Panc1 (cell line): ENCODE measurements around the gene MAGI2. TPM values are rescaled to one million over a fixed set of nuclear protein-coding genes. Genes with fewer than 3 reads are reported as not detected.

Experiments used
- ATAC-seq: fragments of 200-7000 bp; cut with Tn5 transposase; 2 replicates; pipeline ENCODE4 v1.9.1; 2020; ENCODE audit warnings: mild to moderate bottlenecking, moderate library complexity
- BruUV-seq: library from RNA; stranded (reverse); fragments of 400-500 nt; replicated peaks from 2 replicates; lab custom pipeline; 2021; lab: Mats Ljungman, UMichigan
- CTCF ChIA-PET: fragments of 300-600 bp; sonication (Branson Sonifier 250); formaldehyde crosslinking; loops from one replicate; lab custom pipeline; 2022; ENCODE audit warnings: antibody characterized with exemption; lab: Charles Lee
- POLR2A ChIA-PET: fragments of 300-600 bp; sonication (Branson Sonifier 250); formaldehyde crosslinking; loops from one replicate; lab custom pipeline; 2022; ENCODE audit warnings: antibody characterized with exemption; lab: Charles Lee
- DNase-seq: peaks from one replicate; pipeline ENCODE4 v3.0.0-alpha.2; 2010; ENCODE audit warnings: low read depth, low spot score
- H3K27ac ChIP-seq: 2 replicates; pipeline ENCODE4 v1.5.1; 2011; ENCODE audit warnings: mild to moderate bottlenecking, low read length, inconsistent platforms
- H3K27me3 ChIP-seq: fragments of 200-500 bp; sonication (Bioruptor generic); 2 replicates; pipeline ENCODE4 v1.6.0; 2014; ENCODE audit warnings: low read length, inconsistent platforms; ENCODE audit not compliant: control insufficient read depth, insufficient read depth
- H3K36me3 ChIP-seq: fragments of 200-500 bp; sonication (Bioruptor generic); 2 replicates; pipeline ENCODE4 v1.5.1; 2014; ENCODE audit warnings: inconsistent platforms, mild to moderate bottlenecking, low read length, moderate library complexity; ENCODE audit not compliant: control insufficient read depth, insufficient read depth
- H3K4me1 ChIP-seq: 2 replicates; pipeline ENCODE4 v1.5.1; 2011; ENCODE audit warnings: inconsistent platforms, mild to moderate bottlenecking, low read length, moderate library complexity; ENCODE audit not compliant: control insufficient read depth, insufficient read depth
- H3K4me3 ChIP-seq, 2 experiments: 2 replicates each; pipeline ENCODE4 v1.5.1; 2011 to 2012; ENCODE audit warnings: low read depth in 2 of 2, low read length in 2 of 2, mild to moderate bottlenecking in 2 of 2, inconsistent platforms in 1 of 2, moderate library complexity in 1 of 2
- H3K9me3 ChIP-seq: fragments of 200-500 bp; sonication (Bioruptor generic); 2 replicates; pipeline ENCODE4 v1.5.1; 2014; ENCODE audit warnings: low read depth, mild to moderate bottlenecking, inconsistent platforms, low read length, moderate library complexity; ENCODE audit not compliant: control insufficient read depth, insufficient read depth
- CTCF ChIP-seq: fragments of 450-650 bp; IDR thresholded peaks from 2 replicates; pipeline ENCODE4 v1.5.1; 2017; ENCODE audit warnings: mild to moderate bottlenecking
- POLR2AphosphoS5 ChIP-seq: IDR thresholded peaks from 2 replicates; pipeline ENCODE4 v1.6.1; 2012; ENCODE audit warnings: mild to moderate bottlenecking, low read depth, low read length, moderate library complexity
- SIN3A ChIP-seq: IDR thresholded peaks from 2 replicates; pipeline ENCODE4 v1.6.1; 2012; ENCODE audit warnings: low read depth, mild to moderate bottlenecking, low read length, moderate library complexity, borderline replicate concordance; ENCODE audit not compliant: insufficient read depth
- TCF7L2 ChIP-seq: IDR thresholded peaks from 2 replicates; pipeline ENCODE4 v1.6.1; 2011; ENCODE audit warnings: mild to moderate bottlenecking, low read depth, low read length, inconsistent platforms
- in situ Hi-C: cut with HindIII; loops from 2 replicates; pipeline ENCODE4 v1.10.0; 2016; ENCODE audit warnings: low sequenced_read_pairs, low pct_unique_long_range_greater_than_20kb
- intact Hi-C: fragments of 100-400 bp; cut with micrococcal nuclease; formaldehyde crosslinking; loops from one replicate; pipeline ENCODE4 v1.10.0; 2022; ENCODE audit not compliant: unreplicated experiment
- total RNA-seq: library from RNA; stranded (reverse); gene quantifications from one replicate; pipeline ENCODE4 v1.2.1, GENCODE V29; 2021; ENCODE audit not compliant: unreplicated experiment
- TF ChIP-seq, protein P1 (sequence below), 2 experiments: IDR thresholded peaks; 2 replicates each; pipeline ENCODE4 v1.6.1; 2011 to 2012; ENCODE audit warnings: low read depth in 2 of 2, control low read depth in 1 of 2, low read length in 1 of 2, mild to moderate bottlenecking in 1 of 2, moderate library complexity in 1 of 2; ENCODE audit not compliant: insufficient read depth in 1 of 2

Gene MAGI2
- total RNA-seq, 1 experiment from 2014 or later, result 5.4 TPM

- no peak overlapping the region for H3K27ac ChIP-seq
- ChIA-PET CTCF (no interaction called here), POLR2A (no interaction called here)
- no peak for ATAC-seq
- no peaks in the 10 kb centered on the region for H3K9me3 ChIP-seq
- intact Hi-C loops, result no loop called here
- H3K27me3 ChIP-seq, result no peaks in the 10 kb centered on the region
- no peak for DNase-seq
- no peaks in the 10 kb centered on the region for H3K4me1 ChIP-seq
- H3K4me3 ChIP-seq, result no peak overlapping the region
- in situ Hi-C loops, result no loop called here
- TF ChIP-seq POLR2AphosphoS5, result no peak
- no peak for TF ChIP-seq TCF7L2
- TF ChIP-seq, protein P1, sequence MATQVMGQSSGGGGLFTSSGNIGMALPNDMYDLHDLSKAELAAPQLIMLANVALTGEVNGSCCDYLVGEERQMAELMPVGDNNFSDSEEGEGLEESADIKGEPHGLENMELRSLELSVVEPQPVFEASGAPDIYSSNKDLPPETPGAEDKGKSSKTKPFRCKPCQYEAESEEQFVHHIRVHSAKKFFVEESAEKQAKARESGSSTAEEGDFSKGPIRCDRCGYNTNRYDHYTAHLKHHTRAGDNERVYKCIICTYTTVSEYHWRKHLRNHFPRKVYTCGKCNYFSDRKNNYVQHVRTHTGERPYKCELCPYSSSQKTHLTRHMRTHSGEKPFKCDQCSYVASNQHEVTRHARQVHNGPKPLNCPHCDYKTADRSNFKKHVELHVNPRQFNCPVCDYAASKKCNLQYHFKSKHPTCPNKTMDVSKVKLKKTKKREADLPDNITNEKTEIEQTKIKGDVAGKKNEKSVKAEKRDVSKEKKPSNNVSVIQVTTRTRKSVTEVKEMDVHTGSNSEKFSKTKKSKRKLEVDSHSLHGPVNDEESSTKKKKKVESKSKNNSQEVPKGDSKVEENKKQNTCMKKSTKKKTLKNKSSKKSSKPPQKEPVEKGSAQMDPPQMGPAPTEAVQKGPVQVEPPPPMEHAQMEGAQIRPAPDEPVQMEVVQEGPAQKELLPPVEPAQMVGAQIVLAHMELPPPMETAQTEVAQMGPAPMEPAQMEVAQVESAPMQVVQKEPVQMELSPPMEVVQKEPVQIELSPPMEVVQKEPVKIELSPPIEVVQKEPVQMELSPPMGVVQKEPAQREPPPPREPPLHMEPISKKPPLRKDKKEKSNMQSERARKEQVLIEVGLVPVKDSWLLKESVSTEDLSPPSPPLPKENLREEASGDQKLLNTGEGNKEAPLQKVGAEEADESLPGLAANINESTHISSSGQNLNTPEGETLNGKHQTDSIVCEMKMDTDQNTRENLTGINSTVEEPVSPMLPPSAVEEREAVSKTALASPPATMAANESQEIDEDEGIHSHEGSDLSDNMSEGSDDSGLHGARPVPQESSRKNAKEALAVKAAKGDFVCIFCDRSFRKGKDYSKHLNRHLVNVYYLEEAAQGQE (IDR thresholded peaks at IDR 0.05; ENCODE audit: insufficient read depth in 1 of 2, low read depth in 2 of 2, low read length in 1 of 2), result no peak
- no peak for TF ChIP-seq SIN3A
- TF ChIP-seq CTCF, result no peak
- BruUV-seq, result no TSS peak
- no peaks in the 10 kb centered on the region for H3K36me3 ChIP-seq
Measured at GRCh38 chr7:78307892-78308291, 1145.6 kb downstream of the MAGI2 start.

DNA sequence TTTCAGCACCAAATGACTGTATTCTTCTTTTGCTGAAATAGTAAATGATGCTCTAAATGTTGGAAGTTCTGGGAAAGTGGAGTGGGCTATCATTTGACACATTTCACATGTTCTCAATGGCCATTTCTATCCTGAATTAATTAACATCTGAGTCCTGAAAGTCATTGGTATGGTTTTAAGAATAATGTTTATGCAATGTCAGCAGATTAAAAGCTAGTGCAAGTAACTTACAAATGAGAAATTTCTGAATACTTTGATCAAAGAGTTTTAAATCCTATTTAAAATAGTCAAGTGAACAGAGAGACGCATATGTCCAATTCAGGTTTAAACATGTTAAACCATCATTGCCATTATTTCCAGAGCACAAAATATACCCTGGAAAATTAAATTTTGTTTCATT, 1146.8 kb downstream of the MAGI2 start:
- Histone ChIP-seq H3K36me3 (no peaks in the 10 kb centered on the region), H3K27me3 (no peaks in the 10 kb centered on the region), H3K4me1 (no peaks in the 10 kb centered on the region), H3K4me3 (no peak overlapping the region), H3K9me3 (no peaks in the 10 kb centered on the region), H3K27ac (no peak overlapping the region)
- CTCF ChIA-PET, result no interaction called here
- BruUV-seq, result no TSS peak
- POLR2A ChIA-PET, result no interaction called here
- in situ Hi-C loops, result no loop called here
- ATAC-seq, result no peak
- no peak for TF ChIP-seq CTCF
- TF ChIP-seq SIN3A, result no peak
- TF ChIP-seq, protein P1 (IDR thresholded peaks at IDR 0.05; ENCODE audit: insufficient read depth in 1 of 2, low read depth in 2 of 2, low read length in 1 of 2), result no peak
- TF ChIP-seq TCF7L2, result no peak
- no peak for TF ChIP-seq POLR2AphosphoS5
- intact Hi-C loops, result no loop called here
- no peak for DNase-seq
